ENCODE measurements around the gene GHRHR.

GRCh38 chr7:31028006-31028405 lies 64.3 kb downstream of the GHRHR start:
- TF ChIP-seq CTCF (IDR thresholded peaks at IDR 0.05) (no peak), POLR2A (IDR thresholded peaks at IDR 0.05) (no peak)

Data from heart left ventricle (tissue), 13 donors.